ENCODE data around the gene B3GNT4. TPM values are rescaled to one million over a fixed set of nuclear protein-coding genes. Genes with fewer than 3 reads are reported as not detected.

B3GNT4 gene
- polyA plus RNA-seq, result 3.0 and 4.2 TPM in 2 replicates

GRCh38 chr12:122203301-122204166 is at the start of gene B3GNT4:
B3GNT4 (plus strand) TSS chr12:122203709; CDS start chr12:122204619, 910 bp downstream.

DNA sequence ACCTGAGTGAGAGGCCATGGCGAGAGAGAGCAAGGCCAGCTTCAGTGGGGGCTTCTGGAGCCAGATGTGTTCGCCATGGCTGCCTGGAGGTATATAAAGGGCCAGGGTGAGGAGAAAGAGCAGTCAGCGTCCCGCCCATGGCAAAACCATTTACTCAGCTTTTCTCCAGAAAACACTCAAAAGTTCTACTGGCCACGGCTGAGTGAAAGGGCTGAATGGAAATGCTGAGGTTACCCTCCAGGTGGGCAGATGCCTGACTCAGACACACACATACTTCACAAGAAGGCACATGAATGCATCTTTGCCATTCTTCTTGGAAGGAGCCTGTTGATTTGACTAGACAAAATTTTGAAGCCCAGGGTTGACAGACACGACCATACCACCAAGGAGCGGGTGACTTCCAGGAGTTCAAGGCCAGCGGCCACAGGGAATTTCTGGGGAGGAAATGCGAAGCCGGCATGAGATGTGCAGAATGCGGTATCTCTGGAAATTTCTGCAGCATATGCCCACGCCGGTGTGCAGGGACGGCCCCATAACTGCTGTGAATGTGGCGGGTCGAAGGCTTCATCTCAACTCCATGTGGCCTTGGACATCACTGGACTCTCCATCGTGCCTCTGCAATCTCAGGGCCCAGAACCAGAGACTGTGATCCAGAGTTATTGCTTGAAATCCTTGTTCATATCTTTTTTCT is 29.2 kb upstream of the B3GNT4 start, which contains the start of gene IL31:
TSS of gene IL31 (minus strand) at position 67 of the 691 bp plus-strand sequence. CDS start at position 18, 49 bp downstream.

GRCh38 chr12:122182887-122183587 is 20.5 kb upstream of the B3GNT4 start, which contains the start of gene LRRC43:
LRRC43 (plus strand) TSS chr12:122183123; CDS start chr12:122183145, 22 bp downstream.

DNA sequence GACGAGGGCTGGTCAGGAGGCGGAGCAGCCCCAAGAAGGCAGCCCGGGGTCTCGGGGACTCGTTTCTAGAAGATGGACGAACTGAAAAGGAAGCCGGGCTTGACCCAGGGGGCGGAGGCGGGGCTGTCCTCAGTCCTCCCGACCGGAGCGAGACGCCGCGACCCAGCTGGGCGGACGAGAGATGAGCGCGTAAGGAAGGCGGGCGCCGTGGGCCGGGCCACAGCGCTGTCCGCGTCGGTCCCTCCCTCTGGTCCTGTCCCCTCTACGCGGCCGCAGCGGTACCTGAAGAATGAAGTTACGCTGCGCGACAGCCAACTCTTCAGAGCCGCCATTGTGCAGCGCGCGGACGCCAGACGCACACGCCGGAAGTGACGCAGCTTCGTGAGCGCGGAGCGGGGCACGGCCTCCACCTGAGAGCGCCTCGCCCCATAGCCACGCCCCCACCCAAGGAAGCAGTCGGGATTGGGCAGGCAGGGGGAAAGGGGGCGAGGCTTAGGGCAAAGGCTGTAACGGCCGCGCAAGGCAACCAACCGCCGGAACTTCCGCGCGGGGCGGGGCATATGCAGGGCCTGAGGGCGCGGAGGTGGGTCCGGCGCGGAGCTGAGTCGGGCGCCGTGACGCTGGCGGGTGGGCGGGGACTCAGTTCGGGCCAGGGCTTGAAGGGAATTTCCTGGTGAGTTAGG is 22.3 kb downstream of the B3GNT4 start, which contains the start of gene DIABLO:
TSS of gene DIABLO (minus strand) at position 370 of the 683 bp plus-strand sequence. CDS start at position 332, 38 bp downstream.

Other genes with a start within 250 kb of the B3GNT4 start
- gene BCL7A, start 181.8 kb upstream of the B3GNT4 start, polyA plus RNA-seq, result 4.0 and 6.4 TPM in 2 replicates
- 2.3 and 2.9 TPM in 2 replicates for gene MLXIP, start 125.0 kb upstream of the B3GNT4 start, polyA plus RNA-seq
- gene IL31, start 29.5 kb upstream of the B3GNT4 start, polyA plus RNA-seq, result not detected in 2 replicates
- gene LRRC43, start 20.6 kb upstream of the B3GNT4 start, polyA plus RNA-seq, result 0.73 TPM in 1 of 2 replicates, not detected in the other
- gene DIABLO, start 22.3 kb downstream of the B3GNT4 start, polyA plus RNA-seq, result 50.7 and 61.4 TPM in 2 replicates
- 8.6 and 17.3 TPM in 2 replicates for gene VPS33A, start 62.8 kb downstream of the B3GNT4 start, polyA plus RNA-seq
- 38.1 and 57.9 TPM in 2 replicates for gene CLIP1, start 219.0 kb downstream of the B3GNT4 start, polyA plus RNA-seq

Data from Purkinje cell (primary cell).